Cardiac septum (tissue), 1 donor: ENCODE measurements around the gene CDK15. TPM values are rescaled to one million over a fixed set of nuclear protein-coding genes. Genes with fewer than 3 reads are reported as not detected.

ENCODE experiments used
- DNase-seq: peaks from one replicate; pipeline ENCODE4 v3.0.0-alpha.2; 2020; ENCODE audit warnings: low spot score
- intact Hi-C: fragments of 100-400 bp; cut with DNase I; formaldehyde crosslinking; loops from one replicate; pipeline ENCODE4 v1.14.0; 2022
- total RNA-seq: library from RNA; stranded (reverse); fragmentation: NEBNext Ultra II Directional; extraction: Animal tissue kit (Norgen Biotek cat#: 25700); gene quantifications from one replicate; pipeline ENCODE4 v1.2.1, GENCODE V29; 2021
- donor health status: DM: no; HTN: no; CAD: no.

The CDK15 gene
- total RNA-seq, 1 donor from 2014 or later = 0.22 TPM

GRCh38 chr2:201888426-201888800 lies 82.1 kb downstream of the CDK15 start:
- intact Hi-C loops = loop anchor here (10.0 kb wide), 1 partner anchor 146 kb away; the partner anchor contains the start of gene FZD7
- DNase-seq = no peak

- no peak for DNase-seq
- intact Hi-C loops = no loop called here
Observed at GRCh38 chr2:201890453-201890852, 84.1 kb downstream of the CDK15 start.

- DNase-seq = no peak
- intact Hi-C loops = no loop called here
Observed at GRCh38 chr2:201891676-201892075, 85.3 kb downstream of the CDK15 start.

GRCh38 chr2:201892516-201892915 lies 86.2 kb downstream of the CDK15 start:
- DNase-seq = no peak
- intact Hi-C loops = no loop called here

GRCh38 chr2:201900362-201900761 lies 94.0 kb downstream of the CDK15 start:
- DNase-seq = no peak
- intact Hi-C loops = no loop called here

GRCh38 chr2:201901786-201902185 lies 95.4 kb downstream of the CDK15 start:
- DNase-seq = no peak
- intact Hi-C loops = no loop called here

- no peak for DNase-seq
- intact Hi-C loops = no loop called here
Observed at GRCh38 chr2:201904538-201905420, 98.4 kb downstream of the CDK15 start.

- no peak for DNase-seq
- intact Hi-C loops = no loop called here
Observed at GRCh38 chr2:201906777-201907562, 100.6 kb downstream of the CDK15 start.

GRCh38 chr2:201907563-201907881 lies 101.2 kb downstream of the CDK15 start:
- DNase-seq = no peak
- intact Hi-C loops = no loop called here

GRCh38 chr2:201908901-201909300 lies 102.6 kb downstream of the CDK15 start:
- DNase-seq = no peak
- intact Hi-C loops = no loop called here

- no peak for DNase-seq
- intact Hi-C loops = no loop called here
Observed at GRCh38 chr2:201909348-201909747, 103.0 kb downstream of the CDK15 start.

- no peak for DNase-seq
- intact Hi-C loops = no loop called here
Observed at GRCh38 chr2:201909961-201910361, 103.6 kb downstream of the CDK15 start.

- no peak for DNase-seq
- intact Hi-C loops = no loop called here
Observed at GRCh38 chr2:201911372-201911771, 105.0 kb downstream of the CDK15 start.

- intact Hi-C loops = no loop called here
Observed at GRCh38 chr2:201913201-201913600, 106.9 kb downstream of the CDK15 start.

GRCh38 chr2:201915446-201915845 lies 109.1 kb downstream of the CDK15 start:
- DNase-seq = no peak
- intact Hi-C loops = no loop called here

More at GRCh38 chr2:201913201-201913600, 106.9 kb downstream of the CDK15 start:
- DNase-seq = no peak

- no peak for DNase-seq
- intact Hi-C loops = no loop called here
Observed at GRCh38 chr2:201916565-201916964, 110.2 kb downstream of the CDK15 start.

GRCh38 chr2:201918616-201919307 lies 112.4 kb downstream of the CDK15 start:
- no peak for DNase-seq
- intact Hi-C loops = no loop called here

GRCh38 chr2:201919308-201919634 lies 112.9 kb downstream of the CDK15 start:
- intact Hi-C loops = no loop called here
- DNase-seq = no peak

GRCh38 chr2:201923436-201924328 lies 117.3 kb downstream of the CDK15 start:
- no peak for DNase-seq
- intact Hi-C loops = no loop called here
